PC-9 (cell line): Measurements from ENCODE around the gene CAMK2B. TPM values are rescaled to one million over a fixed set of nuclear protein-coding genes. Genes with fewer than 3 reads are reported as not detected.

ENCODE experiments used
- BruUV-seq: library from RNA; stranded (reverse); fragments of 400-500 nt; replicated peaks from 2 replicates; lab custom pipeline; 2021; lab: Mats Ljungman, UMichigan
- CTCF ChIA-PET: fragments of 300-600 bp; sonication (Branson Sonifier 250); formaldehyde crosslinking; loops from one replicate; lab custom pipeline; 2022; ENCODE audit warnings: antibody characterized with exemption; lab: Charles Lee
- POLR2A ChIA-PET: fragments of 300-600 bp; sonication (Branson Sonifier 250); formaldehyde crosslinking; loops from one replicate; lab custom pipeline; 2022; ENCODE audit warnings: antibody characterized with exemption; ENCODE audit not compliant: unreplicated experiment; lab: Charles Lee
- DNase-seq, 2 experiments: peaks; one replicate each; pipeline versions ENCODE4 v3.0.0 to v3.0.0-alpha.2; 2015 to 2022; ENCODE audit warnings: mixed read lengths in 1 of 2
- H2AFZ ChIP-seq: fragments of 200-600 bp; sonication (generic); 2 replicates; pipeline ENCODE4 v1.8.1; 2017; ENCODE audit warnings: antibody characterized with exemption
- H3F3A ChIP-seq: fragments of 200-600 bp; sonication (generic); 2 replicates; pipeline ENCODE4 v1.8.1; 2017; ENCODE audit warnings: antibody characterized with exemption, mild to moderate bottlenecking, low read depth; ENCODE audit not compliant: insufficient read depth
- H3K27ac ChIP-seq: fragments of 200-600 bp; sonication (generic); 2 replicates; pipeline ENCODE4 v1.6.1; 2016; ENCODE audit warnings: mixed run types
- H3K27me3 ChIP-seq: fragments of 200-600 bp; sonication (generic); 2 replicates; pipeline ENCODE4 v1.6.1; 2016; ENCODE audit warnings: low read depth, mixed run types; ENCODE audit not compliant: insufficient read depth
- H3K36me3 ChIP-seq: fragments of 200-600 bp; sonication (generic); 2 replicates; pipeline ENCODE4 v1.6.1; 2016; ENCODE audit warnings: low read depth, mixed run types
- H3K4me1 ChIP-seq: fragments of 200-600 bp; sonication (generic); replicated peaks from 2 replicates; pipeline ENCODE4 v1.6.1; 2016; ENCODE audit warnings: mixed run types; ENCODE audit not compliant: insufficient read depth
- H3K4me2 ChIP-seq: fragments of 200-600 bp; sonication (generic); 2 replicates; pipeline ENCODE4 v1.6.1; 2017; ENCODE audit warnings: mixed run types
- H3K4me3 ChIP-seq: fragments of 200-600 bp; sonication (generic); 2 replicates; pipeline ENCODE4 v1.6.1; 2016; ENCODE audit warnings: mixed run types
- H3K79me2 ChIP-seq: fragments of 200-600 bp; sonication (generic); 2 replicates; pipeline ENCODE4 v1.6.1; 2017; ENCODE audit warnings: low read depth, mixed run types
- H3K9me2 ChIP-seq: fragments of 200-600 bp; sonication (generic); 2 replicates; pipeline ENCODE4 v1.8.1; 2017; ENCODE audit warnings: mild to moderate bottlenecking; ENCODE audit not compliant: insufficient read depth
- H3K9me3 ChIP-seq: fragments of 200-600 bp; sonication (generic); 2 replicates; pipeline ENCODE4 v1.8.1; 2016; ENCODE audit warnings: low read depth; ENCODE audit not compliant: insufficient read depth
- H4K20me1 ChIP-seq: fragments of 200-600 bp; sonication (generic); 2 replicates; pipeline ENCODE4 v1.8.1; 2017; ENCODE audit not compliant: insufficient read depth
- CTCF ChIP-seq: fragments of 200-600 bp; sonication (generic); conservative IDR thresholded peaks from 2 replicates; pipeline ENCODE4 v1.6.1; 2017; ENCODE audit warnings: mixed run types, antibody characterized with exemption, mild to moderate bottlenecking, moderate library complexity
- EZH2 ChIP-seq: fragments of 200-600 bp; sonication (generic); IDR thresholded peaks from 2 replicates; pipeline ENCODE4 v1.8.0; 2017; ENCODE audit warnings: antibody characterized with exemption, low read depth
- intact Hi-C: fragments of 100-400 bp; cut with micrococcal nuclease; formaldehyde crosslinking; loops from one replicate; pipeline ENCODE4 v1.10.0; 2022; ENCODE audit not compliant: unreplicated experiment
- total RNA-seq: library from RNA; stranded (reverse); gene quantifications from 2 replicates; pipeline ENCODE4 v1.2.3, GENCODE V29; 2021

Gene CAMK2B
- total RNA-seq, 1 experiment from 2014 or later, result 0.15 TPM

GRCh38 chr7:44289341-44290251, 35.8 kb downstream of the CAMK2B start:
- no peak for TF ChIP-seq CTCF
- no peak for TF ChIP-seq EZH2
- Histone ChIP-seq H3F3A (no peaks in the 10 kb centered on the region), H3K9me3 (no peaks in the 10 kb centered on the region), H3K27ac (no peak overlapping the region), H3K4me1 (no peaks in the 10 kb centered on the region), H3K36me3 (no peaks in the 10 kb centered on the region), H3K27me3 (peaks cover 48% of the 10 kb centered on the region), H3K79me2 (no peaks in the 10 kb centered on the region), H3K9me2 (no peaks in the 10 kb centered on the region), H3K4me3 (no peak overlapping the region), H2AFZ (no peak overlapping the region), H4K20me1 (no peaks in the 10 kb centered on the region), H3K4me2 (no peak overlapping the region)
- ChIA-PET CTCF (no interaction called here), POLR2A (no interaction called here)
- intact Hi-C loops, result no loop called here
- BruUV-seq, result no TSS peak
- DNase-seq, result no peak

- ChIA-PET POLR2A (no interaction called here), CTCF (no interaction called here)
- BruUV-seq, result no TSS peak
Measured at GRCh38 chr7:44288811-44289340, 36.5 kb downstream of the CAMK2B start.

GRCh38 chr7:44288381-44288685, 37.1 kb downstream of the CAMK2B start:
- H3K9me3 ChIP-seq, result no peaks in the 10 kb centered on the region
- TF ChIP-seq EZH2 (no peak), CTCF (no peak)

More at GRCh38 chr7:44288811-44289340, 36.5 kb downstream of the CAMK2B start:
- TF ChIP-seq CTCF (no peak), EZH2 (no peak)
- Histone ChIP-seq H3K4me2 (no peak overlapping the region), H3K36me3 (no peaks in the 10 kb centered on the region), H3K4me1 (no peaks in the 10 kb centered on the region), H3K27ac (no peak overlapping the region), H3K27me3 (peaks cover 41% of the 10 kb centered on the region), H4K20me1 (no peaks in the 10 kb centered on the region), H3K9me2 (no peaks in the 10 kb centered on the region), H3K79me2 (no peaks in the 10 kb centered on the region), H3K4me3 (no peak overlapping the region), H3F3A (no peaks in the 10 kb centered on the region), H3K9me3 (no peaks in the 10 kb centered on the region), H2AFZ (no peak overlapping the region)
- intact Hi-C loops, result no loop called here
- no peak for DNase-seq

More at GRCh38 chr7:44288381-44288685, 37.1 kb downstream of the CAMK2B start:
- intact Hi-C loops, result no loop called here
- no peaks in the 10 kb centered on the region for H3K79me2 ChIP-seq
- no peak for DNase-seq
- no peaks in the 10 kb centered on the region for H3K36me3 ChIP-seq
- no TSS peak for BruUV-seq
- no peak overlapping the region for H3K27ac ChIP-seq
- no peak overlapping the region for H3K4me3 ChIP-seq
- ChIA-PET POLR2A (interaction anchor here (0.6 kb wide), 1 partner anchor 286 kb away, joined by 3 read pairs; the partner anchor contains the start of gene DDX56), CTCF (no interaction called here)
- H3F3A ChIP-seq, result no peaks in the 10 kb centered on the region
- no peaks in the 10 kb centered on the region for H3K9me2 ChIP-seq
- no peak overlapping the region for H3K4me2 ChIP-seq
- peaks cover 35% of the 10 kb centered on the region for H3K27me3 ChIP-seq
- no peaks in the 10 kb centered on the region for H3K4me1 ChIP-seq
- H4K20me1 ChIP-seq, result no peaks in the 10 kb centered on the region
- no peak overlapping the region for H2AFZ ChIP-seq
